HG02588 (cell line): ENCODE data around the gene SLC25A31.
A peak's percentile ranks its signal among the peaks of the same experiment; 100 is the strongest.

Source experiments
- ATAC-seq: cut with Tn5 transposase; IDR thresholded peaks from one replicate; pipeline ENCODE4 v1.9.1; 2021; ENCODE audit warnings: mild to moderate bottlenecking, moderate library complexity; ENCODE audit not compliant: unreplicated experiment

SLC25A31 gene

GRCh38 chr4:127776620-127777019 lies 46.4 kb downstream of the SLC25A31 start:
- ATAC-seq, result no peak

GRCh38 chr4:127777487-127777886 lies 47.3 kb downstream of the SLC25A31 start:
- no peak for ATAC-seq

- ATAC-seq, result no peak
Observed at GRCh38 chr4:127778102-127778501, 47.9 kb downstream of the SLC25A31 start.

GRCh38 chr4:127780598-127780997 lies 50.4 kb downstream of the SLC25A31 start:
- no peak for ATAC-seq

GRCh38 chr4:127781300-127782024 lies 51.3 kb downstream of the SLC25A31 start:
- peak; percentile 30 for ATAC-seq

GRCh38 chr4:127782025-127782274 lies 51.8 kb downstream of the SLC25A31 start:
- ATAC-seq, result peak; percentile 78

- peak; percentile 39 for ATAC-seq
Observed at GRCh38 chr4:127782275-127783025, 52.2 kb downstream of the SLC25A31 start, which contains the start of gene HSPA4L. HSPA4L (plus strand) TSS chr4:127782322; CDS start chr4:127782551, 229 bp downstream.

GRCh38 chr4:127783026-127783769 lies 53.0 kb downstream of the SLC25A31 start:
- ATAC-seq, result no peak

GRCh38 chr4:127783955-127784770 lies 54.0 kb downstream of the SLC25A31 start:
- ATAC-seq, result no peak

- peak; percentile 81 for ATAC-seq
Observed at GRCh38 chr4:127788517-127788916, 58.3 kb downstream of the SLC25A31 start.

- no peak for ATAC-seq
Observed at GRCh38 chr4:127791391-127791790, 61.2 kb downstream of the SLC25A31 start.

GRCh38 chr4:127793528-127793927 lies 63.3 kb downstream of the SLC25A31 start:
- no peak for ATAC-seq

GRCh38 chr4:127799711-127800110 lies 69.5 kb downstream of the SLC25A31 start:
- no peak for ATAC-seq

GRCh38 chr4:127809173-127809800 lies 79.1 kb downstream of the SLC25A31 start:
- ATAC-seq, result no peak

- ATAC-seq, result no peak
Observed at GRCh38 chr4:127810551-127810950, 80.4 kb downstream of the SLC25A31 start.

GRCh38 chr4:127822430-127822829 lies 92.2 kb downstream of the SLC25A31 start:
- no peak for ATAC-seq
